Limb (tissue), 2 donors: ENCODE data around the gene ZNF30.
A peak's percentile ranks its signal among the peaks of the same experiment; 100 is the strongest.
"Not testable (repeated sequence)": the region's sequence is repeated elsewhere in the genome, so short reads cannot be mapped to it uniquely, and the experiment has no call there.

ENCODE experiments used
- DNase-seq, 2 donors: peaks; one replicate each; pipeline ENCODE4 v3.0.0-alpha.2; 2016; ENCODE audit errors: extremely low spot score in 2 of 2

Gene ZNF30

GRCh38 chr19:34985249-34986022 lies 58.7 kb downstream of the ZNF30 start:
- DNase-seq: peak; percentile 30 to 54

DNA sequence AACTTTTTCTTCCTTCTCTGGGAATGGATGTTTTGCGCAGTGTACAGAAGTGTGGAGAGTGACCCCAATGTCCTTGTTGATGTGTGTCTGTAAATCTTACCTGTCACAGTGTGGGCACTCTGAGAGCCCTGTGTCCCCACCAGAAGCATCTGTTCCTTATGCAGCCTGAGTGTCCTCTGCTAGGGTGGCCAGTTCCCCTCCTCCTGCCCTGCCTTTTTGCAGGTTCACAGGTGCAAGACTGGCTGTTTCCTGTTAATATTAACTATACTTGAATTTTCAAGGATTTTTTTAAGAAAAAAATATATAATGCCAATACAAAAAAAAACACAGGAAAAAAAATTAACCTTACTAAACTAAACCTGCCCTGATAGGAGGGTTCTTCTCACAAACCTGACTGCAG lies 61.4 kb downstream of the ZNF30 start:
- DNase-seq: no peak

- DNase-seq: no peak
These were observed 62.6 kb downstream of the ZNF30 start for GRCh38 chr19:34989298-34989697.

DNA sequence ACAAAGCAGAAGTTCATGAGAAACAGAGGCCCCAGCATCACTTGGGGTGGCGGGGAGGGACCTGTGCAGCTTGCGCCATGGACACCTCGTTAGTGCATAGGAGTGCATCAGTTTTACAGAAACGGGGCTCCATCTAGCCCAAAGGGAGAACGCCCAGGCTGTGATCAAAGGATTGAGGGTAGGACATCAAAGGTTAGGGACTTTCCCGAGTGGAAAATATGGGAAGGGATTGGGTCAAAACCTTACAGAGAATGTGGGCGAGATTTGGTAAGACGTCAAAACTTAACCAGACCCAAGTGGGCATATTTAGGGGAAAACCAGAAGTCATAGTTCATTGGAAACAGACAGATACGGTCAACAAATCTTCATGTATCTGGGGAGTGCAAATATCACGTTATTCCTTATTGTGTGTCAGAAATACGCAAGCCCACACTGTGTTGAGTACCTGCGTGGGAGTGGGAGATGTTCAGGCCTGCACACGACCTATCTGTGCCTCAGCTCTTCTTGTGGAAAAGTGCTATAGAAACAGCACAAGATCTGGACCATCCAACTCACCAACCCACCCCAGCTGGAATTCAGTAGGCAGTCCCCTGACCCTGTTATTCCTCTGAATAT lies 64.0 kb downstream of the ZNF30 start:
- no peak for DNase-seq

GRCh38 chr19:34991542-34992333 lies 65.0 kb downstream of the ZNF30 start:
- no peak for DNase-seq

- DNase-seq: not testable (repeated sequence)
These were observed 65.9 kb downstream of the ZNF30 start for GRCh38 chr19:34992582-34992981.

- DNase-seq: no peak
These were observed 67.6 kb downstream of the ZNF30 start for GRCh38 chr19:34994286-34994642.
